Activated CD8-positive, alpha-beta memory T cell treated with anti-CD3 and anti-CD28 coated beads for 4 hours (primary cell): ENCODE measurements around the gene STK31.
"Not testable (repeated sequence)": the region's sequence is repeated elsewhere in the genome, so short reads cannot be mapped to it uniquely, and the experiment has no call there.

Experiments used
- DNase-seq, 2 donors: peaks; one replicate each; pipeline ENCODE4 v3.0.0-alpha.2; 2020; ENCODE audit warnings: low read depth in 2 of 2

The STK31 gene, protein sequence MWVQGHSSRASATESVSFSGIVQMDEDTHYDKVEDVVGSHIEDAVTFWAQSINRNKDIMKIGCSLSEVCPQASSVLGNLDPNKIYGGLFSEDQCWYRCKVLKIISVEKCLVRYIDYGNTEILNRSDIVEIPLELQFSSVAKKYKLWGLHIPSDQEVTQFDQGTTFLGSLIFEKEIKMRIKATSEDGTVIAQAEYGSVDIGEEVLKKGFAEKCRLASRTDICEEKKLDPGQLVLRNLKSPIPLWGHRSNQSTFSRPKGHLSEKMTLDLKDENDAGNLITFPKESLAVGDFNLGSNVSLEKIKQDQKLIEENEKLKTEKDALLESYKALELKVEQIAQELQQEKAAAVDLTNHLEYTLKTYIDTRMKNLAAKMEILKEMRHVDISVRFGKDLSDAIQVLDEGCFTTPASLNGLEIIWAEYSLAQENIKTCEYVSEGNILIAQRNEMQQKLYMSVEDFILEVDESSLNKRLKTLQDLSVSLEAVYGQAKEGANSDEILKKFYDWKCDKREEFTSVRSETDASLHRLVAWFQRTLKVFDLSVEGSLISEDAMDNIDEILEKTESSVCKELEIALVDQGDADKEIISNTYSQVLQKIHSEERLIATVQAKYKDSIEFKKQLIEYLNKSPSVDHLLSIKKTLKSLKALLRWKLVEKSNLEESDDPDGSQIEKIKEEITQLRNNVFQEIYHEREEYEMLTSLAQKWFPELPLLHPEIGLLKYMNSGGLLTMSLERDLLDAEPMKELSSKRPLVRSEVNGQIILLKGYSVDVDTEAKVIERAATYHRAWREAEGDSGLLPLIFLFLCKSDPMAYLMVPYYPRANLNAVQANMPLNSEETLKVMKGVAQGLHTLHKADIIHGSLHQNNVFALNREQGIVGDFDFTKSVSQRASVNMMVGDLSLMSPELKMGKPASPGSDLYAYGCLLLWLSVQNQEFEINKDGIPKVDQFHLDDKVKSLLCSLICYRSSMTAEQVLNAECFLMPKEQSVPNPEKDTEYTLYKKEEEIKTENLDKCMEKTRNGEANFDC

DNA sequence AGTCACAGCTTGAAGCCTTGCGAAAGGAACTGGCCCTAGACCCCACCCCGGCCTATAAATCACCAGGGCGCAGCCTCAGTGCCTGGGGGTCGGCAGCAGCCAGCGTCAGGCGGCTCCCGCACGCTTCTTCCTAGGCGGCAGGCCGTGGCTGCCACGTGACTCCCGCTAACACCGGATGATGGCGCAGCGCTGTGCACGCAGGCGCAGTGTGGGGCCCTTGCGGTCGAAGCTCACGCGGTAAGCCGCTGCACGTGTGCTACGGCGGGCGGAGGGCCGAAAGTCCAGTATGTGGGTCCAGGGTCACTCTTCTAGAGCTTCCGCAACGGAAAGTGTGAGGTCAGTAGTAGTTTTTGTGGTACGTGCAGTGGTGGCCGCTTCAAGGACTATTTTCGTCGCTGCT is at the start of gene STK31:
STK31 (plus strand) TSS at position 220 of the 400 bp plus-strand sequence; CDS start at position 287, 67 bp downstream.
- DNase-seq: no peak

DNA sequence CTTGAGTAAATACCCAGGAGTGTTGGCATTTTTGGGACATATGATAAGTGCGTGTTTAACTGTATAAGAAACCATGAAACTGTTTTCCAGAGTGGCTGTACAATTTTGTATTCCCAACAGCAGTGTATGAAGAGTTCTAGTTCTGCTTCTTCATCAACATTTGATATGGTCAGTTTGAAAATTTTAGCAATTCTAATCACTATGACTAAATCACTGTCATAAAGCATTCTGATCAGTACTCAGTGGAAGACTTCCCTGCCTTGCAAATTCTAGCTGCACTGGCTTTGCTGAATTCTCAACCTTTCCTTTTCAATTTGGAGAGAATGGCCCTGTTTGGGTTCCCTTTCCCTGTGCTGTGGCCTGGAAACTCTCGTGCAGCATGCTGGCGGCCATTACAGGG is 48.6 kb upstream of the STK31 start:
- no peak for DNase-seq

DNA sequence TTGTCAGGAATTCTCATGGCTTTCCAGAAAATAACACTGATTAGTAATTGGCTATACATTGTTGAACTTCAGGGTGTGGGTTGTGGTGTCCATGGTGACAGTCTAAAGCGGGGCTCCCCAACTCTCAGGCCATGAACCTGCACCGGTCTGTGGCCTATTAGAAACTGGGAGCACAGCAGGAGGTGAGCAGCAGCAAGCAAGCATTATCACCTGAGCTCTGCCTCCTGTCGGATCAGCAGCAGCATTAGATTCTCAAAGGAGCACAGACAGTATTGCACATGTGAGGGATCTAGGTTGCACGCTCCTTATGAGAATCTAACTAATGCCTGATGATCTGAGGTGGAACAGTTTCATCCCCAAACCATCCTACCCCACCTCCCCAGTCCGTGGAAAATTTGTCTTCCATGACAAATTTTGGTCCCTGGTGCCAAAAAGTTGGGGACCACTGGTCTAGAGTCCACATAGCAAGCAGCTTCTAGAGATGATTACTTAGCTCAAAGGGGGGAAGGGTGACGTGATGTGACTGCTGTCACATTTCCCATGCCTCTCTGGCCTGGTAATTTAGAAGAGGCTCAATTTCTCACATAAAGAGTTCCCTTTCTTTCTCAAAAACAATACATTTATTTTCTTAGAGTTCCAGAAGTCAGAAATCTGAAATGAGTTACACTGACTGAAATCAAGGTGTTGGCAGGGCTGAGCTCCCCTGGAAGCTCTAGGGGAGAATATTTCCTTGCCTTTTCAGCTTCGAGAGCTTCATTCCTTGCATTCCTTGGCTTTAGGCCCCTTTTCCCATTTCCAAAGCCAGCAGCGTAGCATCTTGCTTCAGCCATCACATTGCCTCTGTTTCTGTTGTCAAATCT is 47.7 kb upstream of the STK31 start:
- DNase-seq: no peak

DNA sequence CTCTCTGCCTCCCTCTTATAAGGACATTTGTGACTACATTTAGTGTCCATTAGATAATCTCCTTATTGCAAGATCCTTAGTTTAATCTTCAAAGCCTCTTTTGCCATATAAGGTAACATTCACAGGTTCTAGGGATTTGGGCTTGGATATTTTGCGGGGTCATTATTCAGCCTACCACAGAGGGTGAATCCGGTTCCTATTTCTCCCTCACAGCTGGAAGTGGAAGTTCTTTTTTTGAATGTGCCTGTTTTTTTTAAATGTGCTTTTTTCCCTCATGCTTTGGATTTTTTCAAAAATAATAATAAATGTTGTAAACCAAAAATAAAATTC is 47.1 kb upstream of the STK31 start:
- DNase-seq: no peak

DNA sequence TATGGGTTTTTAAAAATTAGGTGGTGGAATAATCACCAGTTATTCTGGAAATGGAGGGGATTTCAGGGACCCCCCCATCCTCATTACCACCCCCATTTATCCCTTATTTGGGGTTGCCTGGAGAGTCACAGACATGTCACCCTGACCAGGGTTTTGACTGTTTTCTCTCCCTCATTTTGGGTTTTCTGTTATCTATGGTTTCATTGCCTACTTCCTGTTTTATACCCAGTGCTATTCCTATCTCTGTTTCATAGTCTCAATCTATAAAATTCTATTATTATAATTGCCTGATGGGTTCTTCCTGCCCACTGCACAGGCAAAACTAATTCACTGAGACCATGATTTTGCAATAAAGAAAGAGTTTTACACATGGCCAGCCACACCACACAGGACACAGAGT is 45.9 kb upstream of the STK31 start:
- no peak for DNase-seq

DNA sequence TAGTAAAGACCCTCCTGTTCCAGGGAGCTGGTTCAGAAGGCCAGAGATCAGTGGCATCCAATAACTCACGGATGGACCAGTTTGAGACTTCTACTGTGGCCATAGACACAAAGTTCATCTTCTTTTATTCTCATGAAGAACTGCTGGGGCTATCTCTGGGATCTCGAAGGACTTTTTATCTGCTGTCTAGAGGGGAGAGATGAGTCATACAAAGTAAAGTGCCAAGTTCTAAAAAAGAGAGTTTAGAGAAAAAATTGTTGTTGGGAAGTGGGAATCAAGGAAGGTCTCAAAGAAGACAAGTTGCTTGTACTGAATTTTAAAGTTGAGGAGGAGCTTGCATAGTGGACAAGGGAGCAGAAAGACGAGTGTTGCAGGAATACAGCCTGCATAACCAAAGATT is 38.0 kb upstream of the STK31 start:
- DNase-seq: no peak

DNA sequence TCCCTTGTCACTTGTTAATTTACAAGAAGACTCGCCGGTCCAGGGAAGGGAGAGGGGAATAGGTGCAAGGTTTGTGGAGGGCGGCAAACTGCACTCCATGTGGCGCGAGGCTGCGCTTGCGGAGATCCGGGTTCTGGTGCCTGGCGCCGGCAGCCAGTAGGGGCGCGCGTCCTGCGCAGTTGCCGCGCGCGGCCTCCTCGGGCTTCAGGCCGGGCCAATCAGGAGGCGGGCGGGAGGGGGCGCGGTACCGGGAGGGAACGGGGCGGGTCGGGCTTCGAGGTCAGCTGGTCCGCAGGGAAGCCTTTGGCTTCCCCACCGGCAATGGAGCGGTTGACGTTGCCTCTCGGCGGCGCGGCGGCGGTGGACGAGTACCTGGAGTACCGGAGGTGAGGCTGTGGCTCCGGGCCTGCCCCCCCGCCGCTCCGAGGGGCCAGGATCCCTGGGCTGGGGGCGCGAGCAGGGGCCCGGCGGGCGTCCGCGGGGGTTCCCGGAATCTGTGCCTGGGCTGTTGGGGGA is 30.1 kb upstream of the STK31 start, which contains the start of gene FAM221A:
FAM221A (plus strand) TSS at position 302 of the 516 bp plus-strand sequence; CDS start at position 322, 20 bp downstream.
- peak; percentile 59 for DNase-seq

DNA sequence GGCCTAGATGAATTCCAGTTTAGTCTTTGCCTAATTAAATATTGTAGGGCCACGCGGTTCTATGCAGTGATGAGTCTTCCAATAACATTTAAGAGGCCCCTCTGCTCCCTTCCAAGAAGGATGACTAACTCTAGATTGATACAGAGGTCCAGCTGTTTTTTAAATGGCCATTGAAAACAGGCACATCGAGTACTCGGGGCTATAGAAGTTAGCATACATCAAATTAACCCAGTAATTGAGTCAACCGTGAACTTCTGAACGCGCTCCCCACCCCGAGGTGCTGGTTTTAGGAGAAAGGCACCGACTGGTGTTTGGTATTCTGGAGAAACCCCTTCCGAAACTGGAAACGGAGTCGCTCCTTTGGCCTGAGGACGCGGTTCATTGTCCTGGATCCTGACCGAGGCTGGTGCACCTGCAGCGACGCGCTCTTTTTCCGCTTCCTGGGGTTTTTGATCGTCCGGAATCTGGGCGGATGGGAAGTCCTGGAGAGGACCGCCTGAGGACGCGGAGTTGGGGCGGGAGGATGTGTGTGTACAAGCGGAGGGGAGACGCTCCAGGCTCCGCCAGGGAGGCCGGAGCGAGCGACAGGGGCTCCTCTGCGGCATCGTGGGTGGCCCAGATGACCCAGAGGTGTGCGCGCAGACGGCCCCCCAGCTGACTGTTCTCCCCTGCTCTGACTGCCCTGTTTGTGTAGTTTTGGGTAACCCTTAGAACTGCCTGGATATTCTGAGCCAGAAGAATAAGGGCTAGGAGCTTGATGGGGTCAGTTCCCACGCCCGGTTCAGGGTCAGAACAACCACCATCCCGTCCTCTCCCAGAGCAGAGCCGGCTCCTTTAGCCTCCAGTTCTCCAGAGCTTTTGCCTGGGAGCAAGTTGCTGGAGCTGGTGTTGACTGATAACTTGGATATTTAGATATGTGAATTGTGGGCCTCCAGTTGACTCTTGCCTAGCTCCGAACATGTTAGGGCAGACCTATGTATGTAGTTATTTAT is 29.3 kb upstream of the STK31 start:
- DNase-seq: peak in 1 of 2 donors; percentile 10

DNA sequence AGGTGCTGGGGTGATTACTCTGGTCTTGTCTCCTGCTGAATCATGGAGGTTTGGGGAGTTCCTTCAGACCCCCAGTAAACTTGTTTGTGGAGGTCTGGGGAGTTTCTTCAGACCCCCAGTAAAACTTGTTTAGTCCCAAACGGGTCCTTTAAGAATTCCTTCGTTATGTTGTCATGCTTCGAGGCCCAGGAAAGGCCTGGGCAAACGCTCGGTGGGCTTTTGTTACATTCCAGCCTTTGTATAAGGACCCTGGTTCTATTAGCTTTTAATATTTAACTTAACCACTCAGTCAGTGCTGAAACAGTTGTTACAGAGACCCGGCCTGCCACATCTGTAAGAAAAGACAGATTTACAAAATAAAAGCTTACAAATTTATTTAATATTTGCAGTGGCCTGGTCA is 26.0 kb upstream of the STK31 start:
- not testable (repeated sequence) for DNase-seq

DNA sequence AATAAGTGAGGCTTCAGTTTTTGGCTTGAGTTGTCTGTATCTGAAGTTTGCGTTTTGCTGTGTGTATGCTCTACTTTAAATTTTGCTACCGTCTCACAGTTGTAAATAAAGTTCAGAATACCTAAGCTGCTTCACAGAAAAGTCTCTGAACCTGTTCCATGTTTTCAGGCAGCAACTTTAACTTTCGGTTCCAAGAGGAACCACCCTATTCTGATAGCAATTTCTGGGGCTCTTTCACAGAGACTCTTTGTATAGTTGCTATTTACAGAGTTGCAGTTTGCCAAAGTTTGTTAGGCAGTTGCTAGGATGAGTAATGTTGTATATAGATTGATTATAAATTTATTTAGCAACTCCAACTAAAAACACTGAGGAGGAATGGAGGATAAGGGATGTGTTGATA is 24.3 kb upstream of the STK31 start:
- DNase-seq: no peak

DNA sequence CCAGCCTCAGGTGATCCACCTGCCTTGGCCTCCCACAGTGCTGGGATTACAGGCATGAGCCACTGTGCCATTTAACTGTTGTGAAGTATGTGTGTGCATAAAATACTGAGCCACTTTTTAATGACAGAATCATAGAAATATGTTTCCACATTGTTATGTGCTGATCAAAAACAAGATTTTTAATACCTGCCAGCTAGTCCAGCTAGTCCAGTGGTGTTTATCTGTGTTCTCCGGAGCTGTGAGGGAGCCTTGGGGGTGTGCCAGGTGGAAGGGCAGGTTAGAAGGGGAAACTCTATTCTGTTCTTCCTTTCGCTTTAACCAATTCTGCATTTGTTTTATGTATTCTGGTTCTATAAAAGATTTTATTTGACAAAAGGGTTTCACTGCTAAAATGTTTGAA is 23.0 kb upstream of the STK31 start:
- DNase-seq: no peak

DNA sequence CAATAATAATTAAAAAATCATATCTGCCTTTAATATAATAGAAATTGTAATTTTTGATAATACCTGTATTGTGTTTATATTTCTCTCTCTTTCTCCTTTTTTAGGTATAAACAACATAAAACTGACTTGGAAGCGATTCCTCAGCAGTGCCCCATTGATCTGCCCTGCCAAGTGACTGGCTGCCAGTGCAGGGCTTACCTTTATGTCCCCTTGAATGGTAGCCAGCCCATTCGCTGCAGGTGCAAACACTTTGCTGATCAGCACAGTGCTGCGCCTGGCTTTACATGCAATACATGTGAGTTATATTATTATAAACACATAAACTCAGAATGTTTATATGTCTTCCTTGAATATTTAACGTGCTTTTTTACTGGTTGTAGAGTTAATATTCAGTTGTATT is 20.9 kb upstream of the STK31 start:
- no peak for DNase-seq

DNA sequence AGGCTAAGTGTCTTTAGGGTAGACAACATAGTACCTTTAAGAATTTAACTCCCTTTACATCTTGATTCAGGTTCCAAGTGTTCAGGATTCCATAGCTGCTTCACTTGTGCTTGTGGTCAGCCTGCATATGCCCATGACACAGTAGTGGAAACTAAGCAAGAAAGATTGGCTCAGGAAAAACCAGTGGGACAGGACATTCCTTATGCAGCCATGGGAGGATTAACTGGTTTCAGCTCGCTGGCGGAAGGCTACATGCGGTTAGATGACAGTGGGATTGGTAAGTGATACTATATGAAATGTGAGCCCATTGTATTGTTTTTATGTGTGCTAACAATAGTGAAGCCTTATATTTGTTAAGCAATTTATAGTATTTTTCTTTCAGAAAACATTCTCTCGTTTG is 18.7 kb upstream of the STK31 start:
- no peak for DNase-seq

DNA sequence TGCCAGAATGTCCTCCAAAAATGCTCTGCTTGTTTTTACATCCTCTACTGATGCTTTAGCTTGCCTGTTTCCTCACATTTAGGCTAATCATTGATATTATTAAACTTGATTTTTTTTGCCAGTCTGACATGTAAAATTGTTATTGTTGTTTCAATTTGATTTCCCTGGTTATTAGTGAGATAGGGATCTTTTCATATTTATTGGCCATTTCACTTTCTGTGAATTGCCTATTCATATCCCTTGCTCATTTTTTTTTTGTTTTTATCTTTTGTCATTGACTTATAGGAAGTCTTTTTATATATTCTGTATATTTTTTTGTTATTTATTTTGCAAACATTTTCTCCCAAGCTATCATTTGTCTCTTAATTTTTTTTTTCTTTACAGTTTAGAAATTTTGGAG is 16.8 kb upstream of the STK31 start:
- DNase-seq: no peak

DNA sequence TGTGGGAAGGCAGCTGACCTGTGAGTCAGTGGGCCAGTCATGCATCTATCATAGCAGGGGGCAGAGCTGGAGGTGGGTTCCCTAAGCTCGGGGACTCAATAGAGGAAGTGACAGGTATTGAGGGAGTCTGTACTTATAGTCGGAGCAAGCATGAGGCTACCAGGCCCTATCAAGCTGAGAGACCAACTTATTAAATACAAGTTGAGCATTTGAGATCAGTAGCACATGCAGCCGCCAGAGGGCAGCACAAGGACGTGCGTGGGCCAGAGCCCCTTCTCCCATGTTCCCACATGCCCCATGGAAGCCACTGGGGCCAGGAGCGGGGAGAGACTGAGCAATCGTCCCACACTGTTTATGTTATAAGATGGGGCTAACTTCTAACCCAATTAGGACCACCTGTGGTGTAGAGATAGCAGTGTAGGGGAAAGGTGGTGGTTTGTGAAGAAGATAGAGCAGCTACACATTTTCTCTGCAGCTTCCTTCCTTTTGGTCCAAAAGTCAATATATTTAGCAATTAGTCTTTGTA is 13.0 kb upstream of the STK31 start:
- DNase-seq: peak; percentile 16 to 20

DNA sequence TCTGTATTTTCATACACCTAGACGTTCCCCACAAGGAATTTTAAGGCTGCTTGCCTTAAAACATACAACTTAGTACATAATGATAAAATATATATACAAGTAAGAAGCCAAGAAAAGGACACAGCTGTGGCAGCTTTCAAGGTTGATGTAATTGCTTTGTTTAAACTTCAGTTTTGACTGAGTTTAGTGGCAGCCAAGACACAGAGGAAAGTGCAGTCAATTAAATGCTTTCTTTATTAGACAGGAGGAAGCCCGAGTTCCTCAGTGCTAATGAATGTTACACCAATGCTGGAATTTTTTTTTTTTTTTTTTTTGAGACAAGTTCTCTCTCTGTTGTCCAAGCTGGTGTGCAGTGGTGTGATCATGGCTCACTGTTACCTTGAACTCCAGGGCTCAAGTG is 11.2 kb upstream of the STK31 start:
- DNase-seq: no peak

DNA sequence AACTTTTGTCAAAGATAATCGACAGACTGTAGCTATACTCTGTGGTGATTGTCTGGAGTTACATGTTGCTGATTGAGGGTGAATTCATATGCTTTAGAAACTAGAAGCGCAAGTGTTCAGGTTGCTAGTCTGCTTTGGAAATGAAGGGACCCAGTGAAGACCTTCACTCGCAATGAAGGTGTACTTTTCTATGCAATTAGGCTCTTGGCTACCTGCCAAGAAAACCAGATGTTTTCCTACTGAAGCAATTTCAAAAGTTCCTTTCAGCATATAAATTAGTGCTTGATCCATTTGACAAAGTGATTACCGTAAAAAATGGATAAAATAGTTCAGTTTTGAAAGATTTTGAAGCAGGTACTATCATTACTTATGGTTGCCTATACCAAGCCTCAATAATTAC is 10.0 kb upstream of the STK31 start:
- no peak for DNase-seq

DNA sequence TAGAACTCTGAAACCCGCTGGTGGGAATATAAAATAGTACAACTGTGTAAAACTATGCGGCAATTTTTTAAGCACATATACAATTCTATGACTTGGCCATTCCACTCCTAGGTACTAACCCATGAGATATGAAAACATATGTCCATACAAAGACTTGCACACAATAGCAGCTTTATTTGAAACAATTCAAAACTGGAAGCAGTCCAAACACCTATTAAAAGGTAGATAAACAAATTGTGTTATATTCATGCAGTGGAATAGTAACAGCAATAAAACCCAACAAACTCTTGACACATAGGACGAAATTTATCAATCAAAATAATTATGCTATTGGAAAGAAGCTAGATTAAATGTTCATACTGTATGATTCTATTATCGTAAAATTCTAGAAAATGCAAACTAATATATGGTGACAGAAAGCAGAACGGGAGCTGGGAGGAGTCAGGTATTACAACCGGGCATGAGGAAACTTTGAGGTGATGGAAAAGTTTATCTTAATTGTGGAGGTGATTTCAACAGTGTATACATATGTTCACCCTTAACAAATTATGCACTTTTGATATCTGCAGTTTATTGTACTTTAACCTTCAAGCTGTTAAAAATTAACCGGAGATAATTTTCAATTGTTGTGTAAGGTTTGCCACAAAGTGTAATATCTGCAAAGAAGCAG is 803 bp upstream of the STK31 start:
- no peak for DNase-seq
